ENCODE measurements around the gene FAXC. TPM values are rescaled to one million over a fixed set of nuclear protein-coding genes. Genes with fewer than 3 reads are reported as not detected.

Gene FAXC
- total RNA-seq, 1 donor from 2014 or later = 2.7 TPM

Other genes with a start within 250 kb of the FAXC start
- gene COQ3, start 44.5 kb upstream of the FAXC start, total RNA-seq = 10.9 TPM
- gene PNISR, start 75.6 kb upstream of the FAXC start, total RNA-seq = 133 TPM
- 14.0 TPM for gene USP45, start 165.7 kb upstream of the FAXC start, total RNA-seq
- gene CCNC, start 219.0 kb upstream of the FAXC start, total RNA-seq = 44.6 TPM

Data from ureter (tissue), 1 donor.